Measurements from ENCODE around the gene HCFC1.
"Not testable (repeated sequence)": the region's sequence is repeated elsewhere in the genome, so short reads cannot be mapped to it uniquely, and the experiment has no call there.

Gene HCFC1

DNA sequence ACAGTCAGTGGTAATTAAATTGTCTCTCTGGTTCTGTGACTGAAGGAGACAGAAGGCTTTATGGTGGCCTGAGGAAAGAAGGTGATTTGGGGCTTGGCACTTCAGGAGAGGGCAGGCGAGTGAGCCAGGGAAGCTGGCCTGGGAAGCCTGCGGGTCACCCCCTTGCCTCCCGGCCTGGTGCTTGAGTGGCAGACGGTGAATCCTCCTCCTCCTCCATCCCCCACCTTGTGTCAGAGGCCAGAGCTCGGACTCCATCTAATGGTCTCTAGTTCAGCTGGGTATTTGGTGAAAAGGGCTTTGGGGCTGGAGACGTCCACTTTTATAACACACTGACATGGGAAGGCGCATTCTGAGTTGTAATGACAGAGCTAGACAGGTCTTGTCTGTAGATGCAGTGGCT lies 9.6 kb upstream of the HCFC1 start:
- H3K4me1 ChIP-seq (ENCODE audit: low read length), result peaks cover 39% of the 10 kb centered on the region
- H3K9me2 ChIP-seq (replicated peaks; ENCODE audit: insufficient read depth, low read length), result no peaks in the 10 kb centered on the region
- DNase-seq, result no peak
- no peaks in the 10 kb centered on the region for H3K9me3 ChIP-seq (replicated peaks; ENCODE audit: insufficient read depth, low read length)
- H3K9ac ChIP-seq (ENCODE audit: low read length), result no peak overlapping the region
- no peak overlapping the region for H3K4me3 ChIP-seq (ENCODE audit: low read length)
- TF ChIP-seq EZH2 (optimal IDR thresholded peaks at IDR 0.05; ENCODE audit: low read depth, low read length) (no peak), EZH2phosphoT487 (IDR thresholded peaks at IDR 0.05; ENCODE audit: low read length) (no peak), CTCF (IDR thresholded peaks at IDR 0.05; ENCODE audit: low read length) (no peak)
- no peaks in the 10 kb centered on the region for H3K36me3 ChIP-seq (replicated peaks; ENCODE audit: insufficient read depth, low read length)
- no peaks in the 10 kb centered on the region for H3K27me3 ChIP-seq (replicated peaks; ENCODE audit: insufficient read depth, low read length)
- peak overlapping the region; percentile 26 for H3K4me2 ChIP-seq (ENCODE audit: low read depth, low read length)
- peak overlapping the region; percentile 81 for H3K27ac ChIP-seq (ENCODE audit: low read length)
- no peaks in the 10 kb centered on the region for H4K20me1 ChIP-seq (ENCODE audit: insufficient read depth, low read length)
- H2AFZ ChIP-seq (ENCODE audit: low read length), result no peak overlapping the region
- H3F3A ChIP-seq (ENCODE audit: insufficient read depth, low read length), result peaks cover 26% of the 10 kb centered on the region
- no peaks in the 10 kb centered on the region for H3K79me2 ChIP-seq (ENCODE audit: low read length)

- H3K9me2 ChIP-seq (replicated peaks; ENCODE audit: insufficient read depth, low read length); H2AFZ ChIP-seq (ENCODE audit: low read length); H4K20me1 ChIP-seq (ENCODE audit: insufficient read depth, low read length); H3K9me3 ChIP-seq (replicated peaks; ENCODE audit: insufficient read depth, low read length); H3K27me3 ChIP-seq (replicated peaks; ENCODE audit: insufficient read depth, low read length); H3K36me3 ChIP-seq (replicated peaks; ENCODE audit: insufficient read depth, low read length); H3K4me3 ChIP-seq (ENCODE audit: low read length); H3K79me2 ChIP-seq (ENCODE audit: low read length); H3K9ac ChIP-seq (ENCODE audit: low read length): not testable (repeated sequence)
- Histone ChIP-seq H3K4me2 (ENCODE audit: low read depth, low read length) (peak overlapping the region; percentile 37; the same call in 1 of the 2 replicates), H3K4me1 (ENCODE audit: low read length) (peaks cover 38% of the 10 kb centered on the region), H3K27ac (ENCODE audit: low read length) (peak overlapping the region; percentile 81; the same call in 1 of the 2 replicates), H3F3A (ENCODE audit: insufficient read depth, low read length) (peaks cover 26% of the 10 kb centered on the region)
- DNase-seq, result peak; percentile 61
Observed at GRCh38 chrX:153980394-153980793, 8.8 kb upstream of the HCFC1 start.

- H3K9me2 ChIP-seq (replicated peaks; ENCODE audit: insufficient read depth, low read length), result no peaks in the 10 kb centered on the region
- peaks cover 5% of the 10 kb centered on the region; the same call in 1 of the 2 replicates for H3K4me1 ChIP-seq (ENCODE audit: low read length)
- H4K20me1 ChIP-seq (ENCODE audit: insufficient read depth, low read length), result no peaks in the 10 kb centered on the region
- peaks cover 27% of the 10 kb centered on the region for H3K79me2 ChIP-seq (ENCODE audit: low read length)
- no peak overlapping the region for H3K4me3 ChIP-seq (ENCODE audit: low read length)
- no peak overlapping the region for H2AFZ ChIP-seq (ENCODE audit: low read length)
- H3K9me3 ChIP-seq (replicated peaks; ENCODE audit: insufficient read depth, low read length), result no peaks in the 10 kb centered on the region
- H3F3A ChIP-seq (ENCODE audit: insufficient read depth, low read length), result peaks cover 19% of the 10 kb centered on the region; the same call in 1 of the 2 replicates
- no peak overlapping the region for H3K9ac ChIP-seq (ENCODE audit: low read length)
- no peak overlapping the region for H3K4me2 ChIP-seq (ENCODE audit: low read depth, low read length)
- H3K27me3 ChIP-seq (replicated peaks; ENCODE audit: insufficient read depth, low read length), result no peaks in the 10 kb centered on the region
- H3K36me3 ChIP-seq (replicated peaks; ENCODE audit: insufficient read depth, low read length), result no peaks in the 10 kb centered on the region
- DNase-seq, result no peak
- H3K27ac ChIP-seq (ENCODE audit: low read length), result no peak overlapping the region
- TF ChIP-seq EZH2 (optimal IDR thresholded peaks at IDR 0.05; ENCODE audit: low read depth, low read length) (no peak), EZH2phosphoT487 (IDR thresholded peaks at IDR 0.05; ENCODE audit: low read length) (no peak), CTCF (IDR thresholded peaks at IDR 0.05; ENCODE audit: low read length) (no peak)
Observed at GRCh38 chrX:153974726-153975286, 3.2 kb upstream of the HCFC1 start.

DNA sequence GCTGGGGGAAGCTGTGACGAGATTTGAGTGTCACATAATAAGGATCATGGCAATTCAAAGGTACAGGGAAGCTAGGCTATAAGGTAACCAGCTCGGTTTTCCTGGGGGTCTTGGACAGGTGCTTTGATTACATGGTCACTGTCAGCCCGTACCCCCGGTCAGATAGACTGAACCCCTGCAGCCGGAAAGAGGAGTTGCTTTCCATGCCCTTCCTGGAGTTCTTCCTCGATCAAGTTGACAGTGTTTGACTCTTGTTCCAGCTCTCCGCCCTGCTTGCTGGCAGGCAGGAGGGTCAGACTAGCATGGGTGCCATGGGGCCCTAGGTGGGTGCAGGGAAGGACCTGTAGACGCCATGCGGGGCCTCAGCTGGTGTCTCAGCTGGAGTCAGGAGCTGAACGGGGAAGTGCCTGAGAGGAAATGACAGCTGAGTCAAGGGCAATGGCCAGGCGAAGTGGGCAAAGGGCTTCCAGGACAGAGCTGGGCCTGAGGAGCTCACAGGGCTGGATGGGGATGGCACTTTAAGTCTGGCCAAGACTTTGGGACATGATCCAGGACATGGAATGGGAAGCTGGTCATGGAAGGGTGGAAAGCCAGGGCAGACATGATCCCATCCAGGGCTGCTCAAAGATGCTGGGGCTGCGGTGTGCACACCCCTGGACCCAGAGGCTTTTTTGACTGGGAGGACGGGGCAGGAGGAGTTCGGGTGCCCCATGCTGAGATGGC lies 2.5 kb upstream of the HCFC1 start:
- Histone ChIP-seq H2AFZ (ENCODE audit: low read length) (no peak overlapping the region), H3F3A (ENCODE audit: insufficient read depth, low read length) (peaks cover 26% of the 10 kb centered on the region), H4K20me1 (ENCODE audit: insufficient read depth, low read length) (no peaks in the 10 kb centered on the region), H3K27me3 (replicated peaks; ENCODE audit: insufficient read depth, low read length) (no peaks in the 10 kb centered on the region), H3K9me2 (replicated peaks; ENCODE audit: insufficient read depth, low read length) (no peaks in the 10 kb centered on the region), H3K9me3 (replicated peaks; ENCODE audit: insufficient read depth, low read length) (no peaks in the 10 kb centered on the region), H3K36me3 (replicated peaks; ENCODE audit: insufficient read depth, low read length) (no peaks in the 10 kb centered on the region), H3K4me2 (ENCODE audit: low read depth, low read length) (peak overlapping the region; percentile 82; the same call in 1 of the 2 replicates), H3K27ac (ENCODE audit: low read length) (no peak overlapping the region), H3K79me2 (ENCODE audit: low read length) (peaks cover 33% of the 10 kb centered on the region), H3K4me3 (ENCODE audit: low read length) (no peak overlapping the region), H3K9ac (ENCODE audit: low read length) (no peak overlapping the region), H3K4me1 (ENCODE audit: low read length) (peaks cover 5% of the 10 kb centered on the region; the same call in 1 of the 2 replicates)
- no peak for DNase-seq
- TF ChIP-seq EZH2phosphoT487 (IDR thresholded peaks at IDR 0.05; ENCODE audit: low read length) (no peak), EZH2 (optimal IDR thresholded peaks at IDR 0.05; ENCODE audit: low read depth, low read length) (no peak), CTCF (IDR thresholded peaks at IDR 0.05; ENCODE audit: low read length) (no peak)
